Mucosa of rectum (tissue), 2 donors: ENCODE measurements around the gene MYLK.
A peak's percentile ranks its signal among the peaks of the same experiment; 100 is the strongest.

ENCODE experiments used
- H3K27ac ChIP-seq, 2 donors: one replicate each; pipeline ENCODE4 v1.7.0; 2013; ENCODE audit warnings: inconsistent platforms in 2 of 2, low read depth in 2 of 2, low read length in 2 of 2
- H3K27me3 ChIP-seq, 2 donors: one replicate each; pipeline ENCODE4 v1.7.0; 2013; ENCODE audit warnings: low read length in 2 of 2; ENCODE audit not compliant: control insufficient read depth in 2 of 2, insufficient read depth in 2 of 2
- H3K36me3 ChIP-seq, 2 donors: one replicate each; pipeline ENCODE4 v1.7.0; 2013; ENCODE audit warnings: low read length in 2 of 2; ENCODE audit not compliant: control insufficient read depth in 2 of 2, insufficient read depth in 2 of 2
- H3K4me1 ChIP-seq, 2 donors: one replicate each; pipeline ENCODE4 v1.7.0; 2013; ENCODE audit warnings: low read length in 2 of 2, mild to moderate bottlenecking in 1 of 2; ENCODE audit not compliant: control insufficient read depth in 2 of 2, insufficient read depth in 2 of 2
- H3K4me3 ChIP-seq, 2 donors: one replicate each; pipeline ENCODE4 v1.7.0; 2013; ENCODE audit warnings: low read length in 2 of 2
- H3K9ac ChIP-seq, 2 donors: one replicate each; pipeline ENCODE4 v1.7.0; 2013; ENCODE audit warnings: low read length in 2 of 2, low read depth in 1 of 2, mild to moderate bottlenecking in 1 of 2
- H3K9me3 ChIP-seq, 2 donors: one replicate each; pipeline ENCODE4 v1.7.0; 2013; ENCODE audit warnings: low read length in 2 of 2; ENCODE audit not compliant: control insufficient read depth in 2 of 2
- donor health status: healthy.
- donor health status: Normal muscosa, but diverticular disease.

MYLK gene

GRCh38 chr3:123759311-123759710 is 124.8 kb downstream of the MYLK start:
- Histone ChIP-seq H3K4me3 (no peak overlapping the region), H3K27me3 (no peaks in the 10 kb centered on the region), H3K4me1 (peaks cover 14 to 41% of the 10 kb centered on the region in 2 donors), H3K27ac (no peak overlapping the region), H3K9ac (no peak overlapping the region), H3K36me3 (no peaks in the 10 kb centered on the region), H3K9me3 (no peaks in the 10 kb centered on the region)

GRCh38 chr3:123758081-123758564 is 126.0 kb downstream of the MYLK start:
- H3K27me3 ChIP-seq = no peaks in the 10 kb centered on the region
- H3K9ac ChIP-seq = no peak overlapping the region
- no peaks in the 10 kb centered on the region for H3K9me3 ChIP-seq
- H3K27ac ChIP-seq = peak overlapping the region in 1 of 2 donors; percentile 3
- no peak overlapping the region for H3K4me3 ChIP-seq
- H3K36me3 ChIP-seq = no peaks in the 10 kb centered on the region
- peaks cover 14 to 44% of the 10 kb centered on the region in 2 donors for H3K4me1 ChIP-seq

- Histone ChIP-seq H3K27me3 (no peaks in the 10 kb centered on the region), H3K36me3 (no peaks in the 10 kb centered on the region), H3K27ac (peak overlapping the region in 1 of 2 donors; percentile 3), H3K4me3 (no peak overlapping the region), H3K4me1 (peaks cover 14 to 44% of the 10 kb centered on the region in 2 donors), H3K9me3 (no peaks in the 10 kb centered on the region), H3K9ac (no peak overlapping the region)
Measured at GRCh38 chr3:123757281-123757940, 126.7 kb downstream of the MYLK start.

- no peaks in the 10 kb centered on the region for H3K9me3 ChIP-seq
- H3K27ac ChIP-seq = peak overlapping the region; percentile 2 to 29
- peaks cover 14 to 44% of the 10 kb centered on the region in 2 donors for H3K4me1 ChIP-seq
- H3K9ac ChIP-seq = no peak overlapping the region
- peak overlapping the region in 1 of 2 donors; percentile 6 for H3K4me3 ChIP-seq
- no peaks in the 10 kb centered on the region for H3K36me3 ChIP-seq
- no peaks in the 10 kb centered on the region for H3K27me3 ChIP-seq
Measured at GRCh38 chr3:123755501-123755900, 128.6 kb downstream of the MYLK start.

- Histone ChIP-seq H3K27ac (peak overlapping the region; percentile 2 to 29), H3K36me3 (no peaks in the 10 kb centered on the region), H3K9me3 (no peaks in the 10 kb centered on the region), H3K4me3 (peak overlapping the region; percentile 4 to 6), H3K4me1 (peaks cover 14 to 44% of the 10 kb centered on the region in 2 donors), H3K9ac (no peak overlapping the region), H3K27me3 (no peaks in the 10 kb centered on the region)
Measured at GRCh38 chr3:123755085-123755484, 129.0 kb downstream of the MYLK start.

- H3K9me3 ChIP-seq = no peaks in the 10 kb centered on the region
- H3K27me3 ChIP-seq = no peaks in the 10 kb centered on the region
- no peaks in the 10 kb centered on the region for H3K36me3 ChIP-seq
- no peak overlapping the region for H3K27ac ChIP-seq
- H3K9ac ChIP-seq = no peak overlapping the region
- H3K4me3 ChIP-seq = no peak overlapping the region
- peaks cover 13 to 43% of the 10 kb centered on the region in 2 donors for H3K4me1 ChIP-seq
Measured at GRCh38 chr3:123753286-123753685, 130.8 kb downstream of the MYLK start.

- Histone ChIP-seq H3K4me1 (peaks cover 6 to 33% of the 10 kb centered on the region in 2 donors), H3K27ac (no peak overlapping the region), H3K27me3 (no peaks in the 10 kb centered on the region), H3K9me3 (no peaks in the 10 kb centered on the region), H3K4me3 (no peak overlapping the region), H3K36me3 (no peaks in the 10 kb centered on the region), H3K9ac (no peak overlapping the region)
Measured at GRCh38 chr3:123752228-123752627, 131.9 kb downstream of the MYLK start.

- Histone ChIP-seq H3K27me3 (no peaks in the 10 kb centered on the region), H3K4me1 (peaks cover 4 to 25% of the 10 kb centered on the region in 2 donors), H3K36me3 (no peaks in the 10 kb centered on the region), H3K4me3 (no peak overlapping the region), H3K9ac (no peak overlapping the region), H3K27ac (no peak overlapping the region), H3K9me3 (no peaks in the 10 kb centered on the region)
Measured at GRCh38 chr3:123751433-123751832, 132.7 kb downstream of the MYLK start.

GRCh38 chr3:123750659-123751420 is 133.3 kb downstream of the MYLK start:
- Histone ChIP-seq H3K9me3 (no peaks in the 10 kb centered on the region), H3K27ac (no peak overlapping the region), H3K4me1 (peaks cover 4 to 19% of the 10 kb centered on the region in 2 donors), H3K36me3 (no peaks in the 10 kb centered on the region), H3K4me3 (no peak overlapping the region), H3K27me3 (no peaks in the 10 kb centered on the region), H3K9ac (no peak overlapping the region)

- H3K27ac ChIP-seq = no peak overlapping the region
- no peak overlapping the region for H3K4me3 ChIP-seq
- H3K36me3 ChIP-seq = no peaks in the 10 kb centered on the region
- H3K4me1 ChIP-seq = peaks cover 4 to 12% of the 10 kb centered on the region in 2 donors
- H3K9me3 ChIP-seq = no peaks in the 10 kb centered on the region
- no peak overlapping the region for H3K9ac ChIP-seq
- no peaks in the 10 kb centered on the region for H3K27me3 ChIP-seq
Measured at GRCh38 chr3:123750209-123750608, 133.9 kb downstream of the MYLK start.
